ENCODE results near the gene TRABD2B. TPM values are rescaled to one million over a fixed set of nuclear protein-coding genes. Genes with fewer than 3 reads are reported as not detected.

TRABD2B gene
- total RNA-seq, 1 donor from 2014 or later = 1.4 TPM

GRCh38 chr1:47795102-47795501, 202.1 kb downstream of the TRABD2B start:
- TF ChIP-seq, protein P1, sequence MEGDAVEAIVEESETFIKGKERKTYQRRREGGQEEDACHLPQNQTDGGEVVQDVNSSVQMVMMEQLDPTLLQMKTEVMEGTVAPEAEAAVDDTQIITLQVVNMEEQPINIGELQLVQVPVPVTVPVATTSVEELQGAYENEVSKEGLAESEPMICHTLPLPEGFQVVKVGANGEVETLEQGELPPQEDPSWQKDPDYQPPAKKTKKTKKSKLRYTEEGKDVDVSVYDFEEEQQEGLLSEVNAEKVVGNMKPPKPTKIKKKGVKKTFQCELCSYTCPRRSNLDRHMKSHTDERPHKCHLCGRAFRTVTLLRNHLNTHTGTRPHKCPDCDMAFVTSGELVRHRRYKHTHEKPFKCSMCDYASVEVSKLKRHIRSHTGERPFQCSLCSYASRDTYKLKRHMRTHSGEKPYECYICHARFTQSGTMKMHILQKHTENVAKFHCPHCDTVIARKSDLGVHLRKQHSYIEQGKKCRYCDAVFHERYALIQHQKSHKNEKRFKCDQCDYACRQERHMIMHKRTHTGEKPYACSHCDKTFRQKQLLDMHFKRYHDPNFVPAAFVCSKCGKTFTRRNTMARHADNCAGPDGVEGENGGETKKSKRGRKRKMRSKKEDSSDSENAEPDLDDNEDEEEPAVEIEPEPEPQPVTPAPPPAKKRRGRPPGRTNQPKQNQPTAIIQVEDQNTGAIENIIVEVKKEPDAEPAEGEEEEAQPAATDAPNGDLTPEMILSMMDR (IDR thresholded peaks at IDR 0.05; ENCODE audit: borderline replicate concordance) = no peak
- H3K9me3 ChIP-seq (replicated peaks) = no peaks in the 10 kb centered on the region
- peaks cover 6% of the 10 kb centered on the region for H3K4me1 ChIP-seq
- no peak overlapping the region for H3K4me3 ChIP-seq
- H3K27me3 ChIP-seq (ENCODE audit: low read depth) = no peaks in the 10 kb centered on the region
- H3K27ac ChIP-seq (replicated peaks) = no peak overlapping the region
- H3K36me3 ChIP-seq = no peaks in the 10 kb centered on the region
- intact Hi-C loops (cut with micrococcal nuclease) = loop anchor here (10.0 kb wide), 1 partner anchor 200 kb away; the partner anchor contains the start of gene TRABD2B
- DNase-seq = no peak

- no peak for DNase-seq
- peaks cover 6% of the 10 kb centered on the region for H3K4me1 ChIP-seq
- intact Hi-C loops (cut with micrococcal nuclease) = loop anchor here (10.0 kb wide), 1 partner anchor 200 kb away; the partner anchor contains the start of gene TRABD2B
- H3K4me3 ChIP-seq = no peak overlapping the region
- TF ChIP-seq, protein P1 (IDR thresholded peaks at IDR 0.05; ENCODE audit: borderline replicate concordance) = no peak
- H3K36me3 ChIP-seq = no peaks in the 10 kb centered on the region
- no peaks in the 10 kb centered on the region for H3K9me3 ChIP-seq (replicated peaks)
- no peaks in the 10 kb centered on the region for H3K27me3 ChIP-seq (ENCODE audit: low read depth)
- no peak overlapping the region for H3K27ac ChIP-seq (replicated peaks)
Measured at GRCh38 chr1:47794530-47794929, 202.7 kb downstream of the TRABD2B start.

DNA sequence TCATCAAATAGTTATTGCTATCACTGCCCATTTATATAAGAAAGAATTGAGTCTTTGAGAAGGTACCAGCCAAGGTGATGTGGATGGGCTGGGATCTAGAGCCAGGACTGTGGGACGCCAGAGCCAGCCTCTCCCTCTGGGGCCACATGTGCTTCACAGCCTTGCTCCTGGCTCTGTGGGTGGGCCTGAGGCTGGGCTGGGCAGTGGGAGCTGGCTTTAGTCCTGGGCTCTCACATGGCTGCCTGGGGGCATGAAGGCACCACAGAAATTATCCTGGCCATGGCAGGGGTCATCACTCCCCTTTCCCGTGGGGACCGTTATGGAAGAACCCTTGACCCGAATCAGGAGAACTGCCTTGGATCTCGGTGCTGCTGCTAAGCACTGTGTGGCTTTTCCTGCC, 203.1 kb downstream of the TRABD2B start:
- Histone ChIP-seq H3K4me1 (peaks cover 6% of the 10 kb centered on the region), H3K36me3 (no peaks in the 10 kb centered on the region), H3K27me3 (ENCODE audit: low read depth) (no peaks in the 10 kb centered on the region), H3K9me3 (replicated peaks) (no peaks in the 10 kb centered on the region), H3K4me3 (no peak overlapping the region), H3K27ac (replicated peaks) (no peak overlapping the region)
- no peak for DNase-seq
- TF ChIP-seq, protein P1 (IDR thresholded peaks at IDR 0.05; ENCODE audit: borderline replicate concordance) = no peak
- intact Hi-C loops (cut with micrococcal nuclease) = loop anchor here (10.0 kb wide), 1 partner anchor 201 kb away; the partner anchor contains the start of gene TRABD2B

- Histone ChIP-seq H3K36me3 (no peaks in the 10 kb centered on the region), H3K4me1 (peaks cover 6% of the 10 kb centered on the region), H3K27me3 (ENCODE audit: low read depth) (no peaks in the 10 kb centered on the region), H3K4me3 (no peak overlapping the region), H3K9me3 (replicated peaks) (no peaks in the 10 kb centered on the region), H3K27ac (replicated peaks) (no peak overlapping the region)
- intact Hi-C loops (cut with micrococcal nuclease) = loop anchor here (10.0 kb wide), 1 partner anchor 201 kb away; the partner anchor contains the start of gene TRABD2B
- DNase-seq = no peak
- TF ChIP-seq, protein P1 (IDR thresholded peaks at IDR 0.05; ENCODE audit: borderline replicate concordance) = no peak
Measured at GRCh38 chr1:47793563-47793962, 203.6 kb downstream of the TRABD2B start.

- H3K9me3 ChIP-seq (replicated peaks) = no peaks in the 10 kb centered on the region
- no peaks in the 10 kb centered on the region for H3K36me3 ChIP-seq
- intact Hi-C loops (cut with micrococcal nuclease) = loop anchor here (10.0 kb wide), 1 partner anchor 202 kb away; the partner anchor contains the start of gene TRABD2B
- H3K4me1 ChIP-seq = peaks cover 6% of the 10 kb centered on the region
- TF ChIP-seq, protein P1 (IDR thresholded peaks at IDR 0.05; ENCODE audit: borderline replicate concordance) = no peak
- H3K27ac ChIP-seq (replicated peaks) = no peak overlapping the region
- no peak for DNase-seq
- no peaks in the 10 kb centered on the region for H3K27me3 ChIP-seq (ENCODE audit: low read depth)
- no peak overlapping the region for H3K4me3 ChIP-seq
Measured at GRCh38 chr1:47792779-47793178, 204.4 kb downstream of the TRABD2B start.
